ENCODE measurements around the gene ADH1B. TPM values are rescaled to one million over a fixed set of nuclear protein-coding genes. Genes with fewer than 3 reads are reported as not detected.

The ADH1B gene
- total and polyA plus RNA-seq, 9 of the 15 experiments (the other 6 are each of a cell fraction or from before 2014, with no cell fraction given): 0.71 TPM; not detected in 8

DNA sequence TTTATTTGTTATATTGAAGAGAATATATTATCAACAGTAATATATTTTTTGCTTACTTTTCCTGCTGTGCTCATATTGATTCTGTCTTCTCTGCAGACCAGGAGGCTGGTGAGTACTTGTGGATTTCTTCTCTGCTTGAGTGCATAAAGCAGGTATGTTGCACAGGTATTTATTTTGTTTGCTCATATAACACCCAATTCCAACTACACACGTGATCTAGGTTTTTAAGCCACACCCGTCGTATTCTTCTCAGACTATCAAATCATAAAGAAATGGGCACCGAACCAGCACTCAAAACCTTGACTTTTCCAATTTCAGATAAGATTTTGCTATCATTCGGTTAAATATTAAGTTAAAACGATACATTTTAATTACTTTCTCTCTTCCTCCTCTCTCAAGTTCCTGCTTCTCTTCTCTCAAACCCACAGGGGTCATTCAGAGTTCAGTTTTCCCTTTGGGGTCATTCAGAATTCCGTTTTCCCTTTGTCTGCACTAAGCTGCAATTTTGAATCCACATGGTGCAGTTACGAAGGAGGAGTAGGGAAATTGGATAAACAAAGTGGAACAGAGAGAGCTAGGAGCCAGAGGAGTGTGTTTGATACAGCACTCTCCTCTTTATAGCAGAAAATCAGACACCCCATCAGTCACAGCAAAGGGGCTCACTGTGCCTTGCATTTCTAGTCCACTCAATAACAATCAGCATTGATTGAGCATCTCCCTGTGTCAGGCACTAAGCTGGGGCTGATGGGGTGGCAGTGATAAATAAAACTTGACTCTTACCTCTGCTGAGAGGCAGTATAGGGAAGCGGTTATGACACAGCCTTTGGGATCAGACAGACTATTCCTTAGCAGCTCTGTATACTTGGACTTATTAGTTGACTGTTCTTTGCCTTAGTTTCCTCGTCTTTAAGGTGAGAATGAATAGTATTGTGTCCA lies 31.7 kb upstream of the ADH1B start, which contains the start of gene ADH1C:
ADH1C (minus strand) TSS at position 145 of the 936 bp plus-strand sequence; CDS start at position 74, 71 bp downstream.
- under 1% methylated on average over 10 of the region's 10 CpGs for WGBS (ENCODE audit: insufficient coverage, low coverage, missing lambda C conversion rate)
- DNase-seq (ENCODE audit: extremely low read depth in 1 of 4, low spot score in 3 of 4) (no peak), ATAC-seq (no peak), FAIRE-seq (no peak)
- Histone ChIP-seq H3K27ac (ENCODE audit: extremely low read depth, low read depth, low read length) (no peak within 1 kb of the TSS), H3K4me3 (no peak within 1 kb of the TSS), H3K36me3 (ENCODE audit: control insufficient read depth, insufficient read depth, low read length) (no peaks in the 10 kb centered on the region), H3K4me1 (replicated peaks in 1 of 2; ENCODE audit: control insufficient read depth in 2 of 2, insufficient read depth in 2 of 2, low read length in 2 of 2) (no peaks in the 10 kb centered on the region), H3K9ac (ENCODE audit: insufficient read depth in 1 of 2, low read depth in 2 of 2, low read length in 2 of 2) (no peak within 1 kb of the TSS), H2AFZ (ENCODE audit: low read depth, low read length) (no peak within 1 kb of the TSS), H3K9me1 (ENCODE audit: control insufficient read depth, insufficient read depth, low read length) (no peaks in the 10 kb centered on the region), H3K27me3 (ENCODE audit: control insufficient read depth in 2 of 2, insufficient read depth in 2 of 2, low read length in 2 of 2) (no peaks in the 10 kb centered on the region), H4K20me1 (replicated peaks; ENCODE audit: control insufficient read depth, insufficient read depth, low read length) (no peaks in the 10 kb centered on the region), H3K9me3 (replicated peaks; ENCODE audit: control insufficient read depth, insufficient read depth, low read depth, low read length) (no peaks in the 10 kb centered on the region), H3K79me2 (ENCODE audit: control insufficient read depth, insufficient read depth, low read length) (no peaks in the 10 kb centered on the region), H3K4me2 (ENCODE audit: insufficient read depth, low read length) (no peak within 1 kb of the TSS)
- intact Hi-C loops (cut with micrococcal nuclease) (no loop called here), in situ Hi-C loops (cut with MboI) (no loop called here)
- no TSS peak for BruUV-seq (replicated peaks)
- ChIA-PET CTCF (ENCODE audit: low intra/inter-chr PET ratio) (no interaction called here), POLR2A (no interaction called here)
- no peak for TF ChIP-seq SOX6 (IDR thresholded peaks at IDR 0.05)
- TF ChIP-seq ZNF3 (CRISPR knock-in tag; IDR thresholded peaks at IDR 0.05): no peak

DNA sequence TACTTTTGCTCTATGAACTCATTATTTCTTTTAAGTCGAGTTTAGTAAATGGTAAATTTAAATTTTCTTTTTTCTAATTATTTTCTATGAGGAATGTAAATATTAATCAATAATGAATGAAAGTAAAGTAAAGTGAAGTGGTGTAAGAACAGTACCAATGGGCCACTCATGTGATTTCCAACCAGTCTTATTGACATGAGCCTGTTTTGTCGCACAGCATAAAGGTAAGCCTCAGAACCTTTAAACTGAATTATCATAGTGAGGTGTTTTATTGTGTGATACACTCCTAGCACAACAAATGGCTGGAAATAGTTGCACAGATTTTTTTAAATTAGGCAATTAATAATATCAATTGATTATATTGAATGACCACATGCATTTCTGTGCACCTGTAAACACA lies 30.3 kb upstream of the ADH1B start:
- intact Hi-C loops (cut with micrococcal nuclease) (no loop called here), in situ Hi-C loops (cut with MboI) (no loop called here)
- ATAC-seq: no peak
- H3K27me3 ChIP-seq (ENCODE audit: control insufficient read depth in 2 of 2, insufficient read depth in 2 of 2, low read length in 2 of 2): no peaks in the 10 kb centered on the region
- ChIA-PET POLR2A (no interaction called here), CTCF (ENCODE audit: low intra/inter-chr PET ratio) (no interaction called here)
- no peaks in the 10 kb centered on the region for H3K36me3 ChIP-seq (ENCODE audit: control insufficient read depth, insufficient read depth, low read length)
- no peaks in the 10 kb centered on the region for H3K79me2 ChIP-seq (ENCODE audit: control insufficient read depth, insufficient read depth, low read length)
- H2AFZ ChIP-seq (ENCODE audit: low read depth, low read length): no peak overlapping the region
- no peak for FAIRE-seq
- no peak overlapping the region for H3K27ac ChIP-seq (ENCODE audit: extremely low read depth, low read depth, low read length)
- no peak overlapping the region for H3K4me3 ChIP-seq
- H3K4me2 ChIP-seq (ENCODE audit: insufficient read depth, low read length): no peak overlapping the region
- H4K20me1 ChIP-seq (replicated peaks; ENCODE audit: control insufficient read depth, insufficient read depth, low read length): no peaks in the 10 kb centered on the region
- no peak overlapping the region for H3K9ac ChIP-seq (ENCODE audit: insufficient read depth in 1 of 2, low read depth in 2 of 2, low read length in 2 of 2)
- no peaks in the 10 kb centered on the region for H3K9me1 ChIP-seq (ENCODE audit: control insufficient read depth, insufficient read depth, low read length)
- no peak for DNase-seq (ENCODE audit: extremely low read depth in 1 of 4, low spot score in 3 of 4)
- no peaks in the 10 kb centered on the region for H3K9me3 ChIP-seq (replicated peaks; ENCODE audit: control insufficient read depth, insufficient read depth, low read depth, low read length)
- no TSS peak for BruUV-seq (replicated peaks)
- H3K4me1 ChIP-seq (replicated peaks in 1 of 2; ENCODE audit: control insufficient read depth in 2 of 2, insufficient read depth in 2 of 2, low read length in 2 of 2): no peaks in the 10 kb centered on the region
- WGBS (ENCODE audit: insufficient coverage, low coverage, missing lambda C conversion rate): 0% methylated on average over 2 of the region's 2 CpGs
- TF ChIP-seq CCNT2 (IDR thresholded peaks at IDR 0.05; ENCODE audit: borderline replicate concordance, extremely low read depth, insufficient read length, low read depth, low read length) (no peak), GABPB1 (CRISPR knock-in tag; IDR thresholded peaks at IDR 0.05) (no peak), ZNF282 (CRISPR knock-in tag; IDR thresholded peaks at IDR 0.05) (no peak), KLF13 (tag; IDR thresholded peaks at IDR 0.05; ENCODE audit: borderline replicate concordance, low read depth) (no peak), KAT2B (IDR thresholded peaks at IDR 0.05; ENCODE audit: low read depth, low read length) (no peak)
- TF ChIP-seq, protein P1, sequence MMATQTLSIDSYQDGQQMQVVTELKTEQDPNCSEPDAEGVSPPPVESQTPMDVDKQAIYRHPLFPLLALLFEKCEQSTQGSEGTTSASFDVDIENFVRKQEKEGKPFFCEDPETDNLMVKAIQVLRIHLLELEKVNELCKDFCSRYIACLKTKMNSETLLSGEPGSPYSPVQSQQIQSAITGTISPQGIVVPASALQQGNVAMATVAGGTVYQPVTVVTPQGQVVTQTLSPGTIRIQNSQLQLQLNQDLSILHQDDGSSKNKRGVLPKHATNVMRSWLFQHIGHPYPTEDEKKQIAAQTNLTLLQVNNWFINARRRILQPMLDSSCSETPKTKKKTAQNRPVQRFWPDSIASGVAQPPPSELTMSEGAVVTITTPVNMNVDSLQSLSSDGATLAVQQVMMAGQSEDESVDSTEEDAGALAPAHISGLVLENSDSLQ (IDR thresholded peaks at IDR 0.05): no peak
- TF ChIP-seq, protein P2, sequence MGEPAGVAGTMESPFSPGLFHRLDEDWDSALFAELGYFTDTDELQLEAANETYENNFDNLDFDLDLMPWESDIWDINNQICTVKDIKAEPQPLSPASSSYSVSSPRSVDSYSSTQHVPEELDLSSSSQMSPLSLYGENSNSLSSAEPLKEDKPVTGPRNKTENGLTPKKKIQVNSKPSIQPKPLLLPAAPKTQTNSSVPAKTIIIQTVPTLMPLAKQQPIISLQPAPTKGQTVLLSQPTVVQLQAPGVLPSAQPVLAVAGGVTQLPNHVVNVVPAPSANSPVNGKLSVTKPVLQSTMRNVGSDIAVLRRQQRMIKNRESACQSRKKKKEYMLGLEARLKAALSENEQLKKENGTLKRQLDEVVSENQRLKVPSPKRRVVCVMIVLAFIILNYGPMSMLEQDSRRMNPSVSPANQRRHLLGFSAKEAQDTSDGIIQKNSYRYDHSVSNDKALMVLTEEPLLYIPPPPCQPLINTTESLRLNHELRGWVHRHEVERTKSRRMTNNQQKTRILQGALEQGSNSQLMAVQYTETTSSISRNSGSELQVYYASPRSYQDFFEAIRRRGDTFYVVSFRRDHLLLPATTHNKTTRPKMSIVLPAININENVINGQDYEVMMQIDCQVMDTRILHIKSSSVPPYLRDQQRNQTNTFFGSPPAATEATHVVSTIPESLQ (CRISPR knock-in tag; IDR thresholded peaks at IDR 0.05): no peak
- TF ChIP-seq, protein P3, sequence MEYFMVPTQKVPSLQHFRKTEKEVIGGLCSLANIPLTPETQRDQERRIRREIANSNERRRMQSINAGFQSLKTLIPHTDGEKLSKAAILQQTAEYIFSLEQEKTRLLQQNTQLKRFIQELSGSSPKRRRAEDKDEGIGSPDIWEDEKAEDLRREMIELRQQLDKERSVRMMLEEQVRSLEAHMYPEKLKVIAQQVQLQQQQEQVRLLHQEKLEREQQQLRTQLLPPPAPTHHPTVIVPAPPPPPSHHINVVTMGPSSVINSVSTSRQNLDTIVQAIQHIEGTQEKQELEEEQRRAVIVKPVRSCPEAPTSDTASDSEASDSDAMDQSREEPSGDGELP (CRISPR knock-in tag; IDR thresholded peaks at IDR 0.05; ENCODE audit: borderline replicate concordance): no peak

Measured in K562 (cell line).